ENCODE data around the gene SYT7. TPM values are rescaled to one million over a fixed set of nuclear protein-coding genes. Genes with fewer than 3 reads are reported as not detected.
"Not testable (repeated sequence)": the region's sequence is repeated elsewhere in the genome, so short reads cannot be mapped to it uniquely, and the experiment has no call there.

The SYT7 gene
- total RNA-seq, 2 experiments from 2014 or later = not detected

DNA sequence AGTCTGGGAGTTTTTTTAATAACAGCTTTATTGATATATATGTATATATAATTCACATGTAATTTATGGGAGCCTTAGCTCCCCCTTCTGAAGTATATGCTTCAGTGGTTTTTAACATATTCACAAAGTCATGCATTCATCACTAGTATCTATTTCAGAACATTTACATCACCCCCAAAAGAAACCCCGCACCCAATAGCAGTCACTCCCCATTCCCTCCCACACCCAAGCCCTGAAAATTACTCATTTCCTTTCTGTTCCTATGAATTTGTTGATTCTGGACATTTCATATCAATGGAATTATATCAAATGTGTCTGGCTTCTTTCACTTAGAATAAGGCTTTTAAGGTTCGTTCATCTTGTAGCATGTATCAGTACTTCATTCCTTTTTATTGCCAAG lies 35.6 kb upstream of the SYT7 start:
- ATAC-seq = no peak
- H3K4me1 Mint-ChIP-seq = no peaks in the 10 kb centered on the region
- CTCF ChIA-PET = interaction anchor here (1.6 kb wide), 1 partner anchor 21 kb away, joined by 4 read pairs; no protein-coding TSS in a partner anchor
- no peak overlapping the region for H3K4me3 Mint-ChIP-seq
- H3K36me3 Mint-ChIP-seq = no peaks in the 10 kb centered on the region
- H3K9me3 Mint-ChIP-seq (ENCODE audit: low read depth) = no peaks in the 10 kb centered on the region
- H3K27me3 Mint-ChIP-seq = peaks cover 28% of the 10 kb centered on the region
- H3K27ac Mint-ChIP-seq = no peak overlapping the region
- DNase-seq = no peak

DNA sequence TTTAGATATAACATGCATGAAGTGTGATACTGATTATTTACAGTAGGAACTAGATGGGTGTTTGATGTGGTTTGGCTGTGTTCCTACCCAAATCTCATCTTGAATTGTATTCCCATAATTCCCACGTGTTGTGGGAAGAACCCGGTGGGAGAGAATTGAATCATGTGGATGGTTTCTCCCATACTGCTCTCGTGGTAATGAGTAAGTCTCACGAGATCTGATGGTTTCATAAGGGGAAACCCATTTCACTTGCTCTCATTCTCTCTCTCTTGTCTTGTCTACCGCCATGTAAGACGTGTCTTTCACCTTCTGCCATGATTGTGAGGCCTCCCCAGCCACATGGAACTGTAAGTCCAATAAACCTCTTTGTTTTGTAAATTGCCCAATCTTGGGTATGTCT lies 33.9 kb upstream of the SYT7 start:
- CTCF ChIA-PET; H3K4me3 Mint-ChIP-seq; ATAC-seq; H3K27ac Mint-ChIP-seq; H3K36me3 Mint-ChIP-seq; DNase-seq; H3K4me1 Mint-ChIP-seq; H3K9me3 Mint-ChIP-seq (ENCODE audit: low read depth): not testable (repeated sequence)
- peaks cover 19% of the 10 kb centered on the region for H3K27me3 Mint-ChIP-seq

DNA sequence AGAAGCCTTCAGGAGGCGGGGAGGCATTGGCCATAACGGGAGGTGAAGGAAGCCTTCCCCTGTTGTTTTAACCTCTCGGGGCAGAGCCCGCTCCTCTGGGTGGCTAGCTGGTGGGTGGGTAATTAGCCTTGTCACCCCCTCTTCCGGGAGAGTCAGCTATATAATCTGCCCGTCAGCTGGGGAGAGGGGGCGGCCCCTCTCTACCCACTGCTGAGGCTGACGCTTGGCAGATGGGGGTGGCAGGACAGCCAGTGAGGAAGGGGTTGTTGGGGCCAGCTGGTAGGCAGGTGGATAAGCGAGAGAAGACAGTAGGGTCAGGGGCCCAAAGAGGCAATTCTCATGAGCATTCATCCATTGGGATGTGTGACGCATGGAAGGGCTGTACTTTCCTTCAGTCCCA lies 33.0 kb upstream of the SYT7 start:
- DNase-seq (no peak), ATAC-seq (no peak)
- Mint-ChIP-seq H3K4me1 (no peaks in the 10 kb centered on the region), H3K4me3 (no peak overlapping the region), H3K9me3 (ENCODE audit: low read depth) (no peaks in the 10 kb centered on the region), H3K27ac (no peak overlapping the region), H3K27me3 (peaks cover 24% of the 10 kb centered on the region), H3K36me3 (no peaks in the 10 kb centered on the region)
- CTCF ChIA-PET = no interaction called here

DNA sequence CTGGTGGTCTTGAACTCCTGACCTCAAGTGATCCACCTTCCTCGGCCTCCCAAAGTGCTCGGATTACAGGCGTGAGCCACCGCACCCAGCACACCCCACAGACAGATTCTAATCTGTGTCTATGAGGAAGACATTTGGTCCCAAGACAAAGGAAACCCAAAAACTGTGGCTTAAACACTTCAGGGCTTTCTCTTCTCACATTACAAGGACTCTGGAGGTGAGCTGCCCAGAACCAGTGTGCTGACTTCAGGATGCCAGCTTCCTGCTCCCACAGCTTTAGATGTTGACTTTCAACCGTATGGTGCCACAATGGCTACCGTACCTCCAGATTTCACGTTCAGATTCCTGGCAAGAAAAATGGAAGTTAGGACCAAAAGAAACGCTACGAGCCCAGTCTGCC lies 32.2 kb upstream of the SYT7 start:
- Mint-ChIP-seq H3K4me3 (no peak overlapping the region), H3K27me3 (peaks cover 25% of the 10 kb centered on the region), H3K4me1 (no peaks in the 10 kb centered on the region), H3K9me3 (ENCODE audit: low read depth) (no peaks in the 10 kb centered on the region), H3K27ac (no peak overlapping the region), H3K36me3 (no peaks in the 10 kb centered on the region)
- ATAC-seq (no peak), DNase-seq (no peak)
- CTCF ChIA-PET = no interaction called here

DNA sequence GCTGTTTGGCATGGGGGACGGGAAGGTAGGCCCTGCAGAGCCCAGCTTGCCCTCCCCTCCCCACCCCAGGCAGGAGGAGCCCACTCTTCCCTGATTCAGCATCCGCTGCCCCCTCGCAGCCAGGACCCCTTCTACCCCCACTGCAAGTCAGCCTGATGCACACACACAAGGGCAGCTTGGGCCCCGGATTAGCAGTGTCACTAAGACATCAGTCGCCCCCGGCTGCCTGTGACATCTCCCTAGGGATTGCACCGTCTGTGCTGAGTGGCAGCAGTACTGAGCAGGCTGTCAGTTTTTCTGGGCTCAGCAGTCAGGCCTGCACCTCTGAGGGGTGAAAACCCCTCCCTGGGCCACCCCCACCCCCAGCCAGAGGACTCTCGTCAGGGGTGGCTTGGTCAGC lies 30.4 kb upstream of the SYT7 start:
- H3K4me1 Mint-ChIP-seq = no peaks in the 10 kb centered on the region
- peaks cover 24% of the 10 kb centered on the region for H3K27me3 Mint-ChIP-seq
- ATAC-seq (no peak), DNase-seq (no peak)
- H3K27ac Mint-ChIP-seq = no peak overlapping the region
- CTCF ChIA-PET = no interaction called here
- no peaks in the 10 kb centered on the region for H3K36me3 Mint-ChIP-seq
- H3K9me3 Mint-ChIP-seq (ENCODE audit: low read depth) = no peaks in the 10 kb centered on the region
- no peak overlapping the region for H3K4me3 Mint-ChIP-seq

DNA sequence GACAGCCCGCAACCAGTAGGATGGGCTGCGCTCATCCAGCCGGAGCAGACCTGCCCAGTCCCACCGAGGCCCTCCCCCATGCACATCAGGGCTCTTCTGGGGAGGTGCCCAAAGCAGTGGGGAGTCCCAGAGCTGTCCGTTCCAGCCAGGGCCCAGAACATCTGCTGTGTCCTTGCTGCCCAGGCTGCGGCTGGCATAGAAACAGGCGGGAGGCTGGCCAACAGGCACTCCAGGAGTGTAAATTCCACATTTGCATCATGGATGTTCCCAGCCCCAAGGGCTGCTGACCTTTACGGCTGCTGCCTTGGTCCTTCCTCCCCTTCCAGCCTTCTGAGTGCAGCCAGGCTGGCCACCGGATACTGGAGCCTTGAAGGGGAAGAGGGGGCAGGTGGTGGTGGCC lies 30.0 kb upstream of the SYT7 start:
- peaks cover 24% of the 10 kb centered on the region for H3K27me3 Mint-ChIP-seq

DNA sequence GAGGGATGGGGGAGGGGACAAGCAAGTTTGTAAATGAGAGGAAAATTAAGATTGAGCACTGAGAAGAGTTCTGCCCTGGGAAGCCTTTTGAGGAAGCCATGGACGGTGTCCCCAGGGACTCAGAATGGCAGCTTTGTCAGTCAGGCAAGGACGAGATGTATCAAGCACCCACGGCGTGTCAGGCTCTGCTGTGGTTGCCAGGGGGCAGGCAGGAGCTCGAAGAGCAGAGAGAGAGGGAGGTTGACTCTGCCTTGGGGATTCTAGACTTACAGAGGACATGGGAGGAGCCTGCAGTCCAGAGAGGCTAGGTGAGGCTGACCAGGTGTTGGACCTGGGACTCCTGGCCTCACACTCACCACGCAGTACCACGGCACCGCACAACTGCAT lies 29.1 kb upstream of the SYT7 start:
- CTCF ChIA-PET = no interaction called here
- Mint-ChIP-seq H3K36me3 (no peaks in the 10 kb centered on the region), H3K4me1 (no peaks in the 10 kb centered on the region), H3K4me3 (no peak overlapping the region), H3K27me3 (peaks cover 24% of the 10 kb centered on the region), H3K9me3 (ENCODE audit: low read depth) (no peaks in the 10 kb centered on the region), H3K27ac (no peak overlapping the region)
- no peak for ATAC-seq
- DNase-seq = no peak

More for the DNA sequence above, 30.0 kb upstream of the SYT7 start:
- Mint-ChIP-seq H3K9me3 (ENCODE audit: low read depth) (no peaks in the 10 kb centered on the region), H3K27ac (no peak overlapping the region), H3K4me1 (no peaks in the 10 kb centered on the region), H3K36me3 (no peaks in the 10 kb centered on the region), H3K4me3 (no peak overlapping the region)
- DNase-seq = no peak
- CTCF ChIA-PET = no interaction called here
- no peak for ATAC-seq

DNA sequence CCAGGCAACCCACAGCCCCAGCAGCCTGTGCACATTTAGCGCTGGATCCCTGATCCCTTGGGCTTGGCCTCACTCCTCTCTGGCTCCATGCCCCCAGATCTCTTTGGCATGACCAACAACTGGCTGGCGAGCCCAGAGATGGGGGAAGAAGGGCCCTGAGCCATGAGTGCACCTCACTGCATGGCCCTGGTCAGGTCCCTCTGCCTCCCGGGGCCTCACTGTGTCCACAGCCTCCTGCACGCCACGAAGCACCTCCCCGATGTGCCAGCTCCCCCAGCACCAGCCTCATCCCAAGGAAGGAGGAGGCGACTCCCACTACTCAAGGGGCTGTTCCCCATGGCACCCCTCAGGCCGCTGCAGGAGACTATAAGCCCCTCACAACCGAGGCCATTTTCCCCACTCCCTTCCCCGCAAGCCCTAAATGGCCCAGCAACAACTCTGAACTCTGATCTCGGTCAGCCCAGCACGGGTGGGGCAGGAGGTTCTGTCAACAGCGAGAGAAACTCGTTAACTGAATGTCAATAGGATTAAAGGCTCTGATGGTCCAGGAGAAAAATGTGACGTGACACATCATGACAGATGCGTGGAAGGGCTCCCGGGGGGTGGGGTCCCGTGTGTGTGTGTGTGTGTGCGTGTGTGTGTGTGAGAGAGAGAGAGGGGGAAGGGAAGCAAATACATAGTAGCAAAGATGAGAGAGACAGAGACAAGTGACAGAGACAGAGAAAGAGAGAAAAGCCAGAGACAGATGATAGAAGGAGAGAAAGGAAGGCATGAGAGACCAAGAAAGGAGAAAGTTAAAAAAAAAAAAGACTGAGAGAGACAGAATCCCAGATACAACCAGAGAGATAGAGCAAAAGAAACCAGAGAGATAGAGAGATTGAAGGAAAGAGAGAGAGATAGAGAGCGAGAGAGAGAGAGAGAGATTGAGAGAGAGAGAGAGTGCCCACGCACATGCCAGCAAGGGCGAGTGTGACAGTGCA lies 28.4 kb upstream of the SYT7 start:
- Mint-ChIP-seq H3K27me3 (peaks cover 21% of the 10 kb centered on the region), H3K27ac (no peak overlapping the region), H3K9me3 (ENCODE audit: low read depth) (no peaks in the 10 kb centered on the region), H3K4me1 (no peaks in the 10 kb centered on the region), H3K4me3 (no peak overlapping the region), H3K36me3 (no peaks in the 10 kb centered on the region)
- DNase-seq (no peak), ATAC-seq (no peak)
- CTCF ChIA-PET = no interaction called here

DNA sequence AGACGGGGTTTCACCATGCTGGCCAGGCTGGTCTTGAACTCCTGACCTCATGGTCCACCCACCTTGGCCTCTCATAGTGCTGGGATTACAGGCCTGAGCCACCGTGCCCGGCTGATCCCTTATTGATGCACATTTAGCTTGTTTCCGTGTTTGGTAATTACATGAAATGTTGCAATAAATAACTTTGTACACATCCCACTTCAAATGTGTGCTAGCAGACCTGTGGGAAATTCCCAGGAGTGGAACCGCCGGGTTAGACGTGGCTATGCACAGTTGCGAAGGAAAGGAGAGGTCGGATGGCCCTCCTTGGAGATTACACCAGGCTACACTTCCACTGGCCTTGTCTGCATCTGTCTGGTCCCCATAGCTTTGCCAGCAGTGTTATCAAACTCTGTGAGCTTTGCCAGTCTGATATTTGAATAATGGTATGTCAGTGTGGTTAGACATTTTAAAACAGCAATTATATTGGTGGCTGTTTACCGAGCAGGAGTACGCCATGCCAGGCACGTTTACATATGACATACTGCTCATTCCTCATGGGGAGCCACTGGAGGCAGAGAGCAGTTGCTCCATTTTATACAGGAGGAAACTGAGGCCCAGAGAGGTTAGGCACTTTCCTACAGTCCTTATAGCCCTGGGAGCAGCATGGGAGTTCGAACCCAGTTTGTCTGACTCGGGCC lies 27.2 kb upstream of the SYT7 start:
- Mint-ChIP-seq H3K4me1 (no peaks in the 10 kb centered on the region), H3K27me3 (peaks cover 17% of the 10 kb centered on the region), H3K9me3 (ENCODE audit: low read depth) (no peaks in the 10 kb centered on the region), H3K4me3 (no peak overlapping the region), H3K36me3 (no peaks in the 10 kb centered on the region), H3K27ac (no peak overlapping the region)
- no peak for ATAC-seq
- CTCF ChIA-PET = no interaction called here
- no peak for DNase-seq

DNA sequence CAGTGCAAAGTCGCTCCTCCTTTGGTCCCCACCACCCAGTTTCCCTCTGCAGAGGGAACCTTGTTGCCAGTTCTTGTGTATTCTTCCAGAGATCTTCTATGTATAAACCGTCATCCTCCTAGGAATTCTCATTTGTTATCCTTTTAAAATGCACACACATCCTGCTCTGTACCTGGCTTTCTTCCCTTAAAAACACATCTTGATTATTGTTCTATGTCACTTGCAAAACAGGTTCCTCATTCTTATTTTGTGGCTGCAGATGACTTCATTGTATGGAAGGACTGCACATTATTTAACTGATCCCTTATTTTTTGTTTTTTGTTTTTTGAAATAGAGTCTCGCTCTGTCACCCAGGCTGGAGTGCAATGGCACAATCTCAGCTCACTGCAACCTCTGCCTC lies 26.6 kb upstream of the SYT7 start:
- Mint-ChIP-seq H3K4me1 (no peaks in the 10 kb centered on the region), H3K9me3 (ENCODE audit: low read depth) (no peaks in the 10 kb centered on the region), H3K27ac (no peak overlapping the region), H3K36me3 (no peaks in the 10 kb centered on the region), H3K4me3 (no peak overlapping the region), H3K27me3 (peaks cover 17% of the 10 kb centered on the region)
- ATAC-seq (no peak), DNase-seq (no peak)
- CTCF ChIA-PET = no interaction called here

DNA sequence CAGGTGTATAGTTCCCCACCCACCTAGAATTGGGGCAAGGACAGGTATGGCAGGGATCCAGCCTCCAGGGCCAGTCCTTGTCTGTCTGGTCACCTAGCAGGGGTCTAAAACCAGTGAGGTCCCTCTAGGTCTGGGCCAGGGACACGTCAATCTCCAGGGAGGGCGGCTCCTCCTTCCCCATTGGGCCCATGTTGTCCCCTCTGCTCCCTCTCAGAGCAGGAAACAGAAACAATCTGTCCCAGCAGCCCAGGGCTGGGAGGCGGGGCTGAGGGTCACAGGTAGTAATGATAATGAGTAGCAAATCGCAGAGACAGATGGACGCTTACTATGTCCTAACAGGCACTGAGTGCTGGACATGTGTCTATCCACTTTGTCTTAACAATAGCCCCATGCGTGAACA lies 22.8 kb upstream of the SYT7 start:
- no peaks in the 10 kb centered on the region for H3K9me3 Mint-ChIP-seq (ENCODE audit: low read depth)
- no peak for DNase-seq
- no peaks in the 10 kb centered on the region for H3K36me3 Mint-ChIP-seq
- no peak for ATAC-seq
- peaks cover 21% of the 10 kb centered on the region for H3K27me3 Mint-ChIP-seq
- H3K27ac Mint-ChIP-seq = no peak overlapping the region
- no peak overlapping the region for H3K4me3 Mint-ChIP-seq
- CTCF ChIA-PET = no interaction called here
- no peaks in the 10 kb centered on the region for H3K4me1 Mint-ChIP-seq

DNA sequence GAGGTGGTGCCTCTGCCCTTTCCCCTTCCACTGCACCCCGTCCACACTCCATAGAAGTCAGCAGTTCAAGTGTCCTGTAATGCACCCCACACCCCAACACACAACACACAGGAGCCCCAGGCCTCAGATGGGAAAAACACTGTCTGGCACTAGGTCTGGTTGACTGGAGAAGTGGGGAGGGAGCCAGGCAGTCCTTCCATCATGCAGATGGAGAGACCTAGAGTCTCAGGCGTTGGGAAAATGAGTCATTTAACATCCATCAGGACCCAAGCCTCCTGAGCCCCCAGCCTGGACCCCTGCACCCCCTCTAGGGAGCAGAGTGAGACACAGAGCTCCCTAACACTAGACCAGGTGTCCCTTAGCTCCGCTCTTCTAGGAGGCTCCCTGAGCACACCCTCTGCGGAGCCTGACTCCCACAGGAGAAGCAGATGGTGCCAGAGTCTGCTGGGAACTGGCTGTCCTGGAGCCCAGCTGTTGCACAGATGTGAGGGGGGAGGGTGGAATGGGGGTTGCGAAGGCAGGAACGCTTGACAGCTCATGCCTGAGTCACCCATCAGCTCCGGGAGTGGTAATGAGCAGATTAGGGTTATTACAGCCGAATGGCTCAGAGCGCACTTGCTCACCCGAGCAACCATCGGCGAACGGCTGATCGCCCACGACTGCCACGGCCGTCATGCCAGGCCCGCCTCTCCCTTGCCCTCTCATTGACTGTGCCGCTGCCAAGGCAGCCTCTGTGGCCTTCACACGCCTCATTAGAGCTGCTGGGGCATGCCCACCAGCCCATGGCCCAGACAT lies 22.1 kb upstream of the SYT7 start:
- H3K27me3 Mint-ChIP-seq = peaks cover 24% of the 10 kb centered on the region
- H3K27ac Mint-ChIP-seq = no peak overlapping the region
- H3K36me3 Mint-ChIP-seq = no peaks in the 10 kb centered on the region
- DNase-seq (no peak), ATAC-seq (no peak)
- H3K4me3 Mint-ChIP-seq = no peak overlapping the region
- CTCF ChIA-PET = no interaction called here
- H3K4me1 Mint-ChIP-seq = no peaks in the 10 kb centered on the region
- no peaks in the 10 kb centered on the region for H3K9me3 Mint-ChIP-seq (ENCODE audit: low read depth)

DNA sequence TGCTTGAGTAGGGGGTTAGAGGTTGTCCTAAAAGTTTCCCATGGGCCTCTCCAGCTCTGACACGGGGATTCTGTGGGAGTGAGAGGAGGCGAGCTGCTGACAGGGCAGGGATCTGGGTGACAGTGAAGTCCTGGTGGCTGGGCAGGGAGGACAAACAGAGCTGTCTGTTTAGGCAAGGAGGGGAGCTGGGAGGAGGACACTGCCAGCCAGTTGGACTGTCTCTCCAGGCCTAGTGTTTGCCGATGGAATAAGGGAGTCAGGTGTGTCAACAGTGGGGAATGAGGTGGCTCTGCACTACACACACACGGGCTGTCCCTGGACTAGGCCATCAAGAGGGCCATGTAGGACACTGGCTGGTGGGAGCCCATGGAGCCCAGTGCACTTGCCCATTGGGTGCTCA lies 20.6 kb upstream of the SYT7 start:
- no peak overlapping the region for H3K27ac Mint-ChIP-seq
- H3K27me3 Mint-ChIP-seq = peaks cover 21% of the 10 kb centered on the region
- H3K36me3 Mint-ChIP-seq = no peaks in the 10 kb centered on the region
- H3K4me3 Mint-ChIP-seq = no peak overlapping the region
- H3K4me1 Mint-ChIP-seq = no peaks in the 10 kb centered on the region
- ATAC-seq = no peak
- CTCF ChIA-PET = no interaction called here
- no peak for DNase-seq
- H3K9me3 Mint-ChIP-seq (ENCODE audit: low read depth) = no peaks in the 10 kb centered on the region

Data from activated CD8-positive, alpha-beta memory T cell treated with anti-CD3 and anti-CD28 coated beads, Interleukin-2, amount 10 ng/mL, durations not matched to agents 7 days and 5 days (primary cell).